Neural cell (in vitro differentiated cells): ENCODE measurements around the gene CASKIN2. TPM values are rescaled to one million over a fixed set of nuclear protein-coding genes. Genes with fewer than 3 reads are reported as not detected.

Source experiments
- H2AFZ ChIP-seq: fragments of 200-600, 300-800 bp; sonication (generic), shearing (Covaris generic); 2 replicates; pipeline ENCODE4 v1.6.0; 2014; ENCODE audit warnings: low read depth, mild to moderate bottlenecking, antibody characterized with exemption, low read length, moderate library complexity
- H3F3A ChIP-seq: fragments of 200-600 bp; shearing (Covaris generic); 2 replicates; pipeline ENCODE4 v1.6.1; 2016; ENCODE audit warnings: mild to moderate bottlenecking, moderate library complexity, mixed read lengths, antibody characterized with exemption, low read length; ENCODE audit not compliant: insufficient read depth, poor library complexity, severe bottlenecking
- H3K27ac ChIP-seq: fragments of 200-600, 300-800 bp; sonication (generic), shearing (Covaris generic); 2 replicates; pipeline ENCODE4 v1.5.1; 2014; ENCODE audit warnings: mild to moderate bottlenecking, low read length, moderate library complexity
- H3K27me3 ChIP-seq: fragments of 300-800, 200-600 bp; sonication (generic), shearing (Covaris generic); 2 replicates; pipeline ENCODE4 v1.6.0; 2014; ENCODE audit warnings: mild to moderate bottlenecking, low read depth, low read length, moderate library complexity; ENCODE audit not compliant: insufficient read depth
- H3K36me3 ChIP-seq: fragments of 300-800, 200-600 bp; sonication (generic), shearing (Covaris generic); 2 replicates; pipeline ENCODE4 v1.5.1; 2014; ENCODE audit warnings: mild to moderate bottlenecking, antibody characterized with exemption, low read length, moderate library complexity; ENCODE audit not compliant: insufficient read depth
- H3K4me2 ChIP-seq: fragments of 300-800, 200-600 bp; sonication (generic), shearing (Covaris generic); 2 replicates; pipeline ENCODE4 v1.6.0; 2014; ENCODE audit warnings: mild to moderate bottlenecking, low read length
- H3K4me3 ChIP-seq: fragments of 300-800, 200-600 bp; sonication (generic), shearing (Covaris generic); 2 replicates; pipeline ENCODE4 v1.5.1; 2014; ENCODE audit warnings: mild to moderate bottlenecking, low read length, moderate library complexity
- H3K79me2 ChIP-seq: fragments of 200-600 bp; shearing (Covaris generic); replicated peaks from 2 replicates; pipeline ENCODE4 v1.6.0; 2014; ENCODE audit warnings: mild to moderate bottlenecking, low read length, moderate library complexity; ENCODE audit not compliant: insufficient read depth
- H3K9ac ChIP-seq: fragments of 300-800, 200-600 bp; sonication (generic), shearing (Covaris generic); 2 replicates; pipeline ENCODE4 v1.6.1; 2016; ENCODE audit warnings: mild to moderate bottlenecking, low read length, mixed read lengths
- H3K9me2 ChIP-seq: fragments of 200-600 bp; shearing (Covaris generic); 2 replicates; pipeline ENCODE4 v1.6.1; 2016; ENCODE audit warnings: mild to moderate bottlenecking, low read length, mixed read lengths; ENCODE audit not compliant: insufficient read depth
- H3K9me3 ChIP-seq: fragments of 200-600, 300-800 bp; sonication (generic), shearing (Covaris generic); 2 replicates; pipeline ENCODE4 v1.6.1; 2016; ENCODE audit warnings: mild to moderate bottlenecking, mixed run types, low read length, moderate library complexity, mixed read lengths
- H4K20me1 ChIP-seq: fragments of 200-600 bp; shearing (Covaris generic); 2 replicates; pipeline ENCODE4 v1.6.1; 2016; ENCODE audit warnings: mild to moderate bottlenecking, mixed run types; ENCODE audit not compliant: insufficient read depth
- EP300 ChIP-seq: fragments of 450-650 bp; conservative IDR thresholded peaks from 2 replicates; pipeline ENCODE4 v1.6.1; 2014; ENCODE audit warnings: antibody characterized with exemption, mild to moderate bottlenecking, moderate library complexity; ENCODE audit not compliant: poor library complexity, severe bottlenecking
- EZH2 ChIP-seq: fragments of 200-600, 300-800 bp; shearing (Covaris generic), sonication (generic); IDR thresholded peaks from 2 replicates; pipeline ENCODE4 v1.6.1; 2014; ENCODE audit warnings: antibody characterized with exemption, low read length, borderline replicate concordance, mild to moderate bottlenecking; ENCODE audit not compliant: insufficient read depth, poor library complexity, severe bottlenecking
- MXI1 ChIP-seq: fragments of 450-650 bp; conservative IDR thresholded peaks from 2 replicates; pipeline ENCODE4 v1.6.1; 2014; ENCODE audit warnings: antibody characterized with exemption, mild to moderate bottlenecking; ENCODE audit not compliant: poor library complexity, severe bottlenecking
- POLR2AphosphoS5 ChIP-seq: IDR thresholded peaks from 2 replicates; pipeline ENCODE4 v1.6.1; 2012
- RAD21 ChIP-seq: fragments of 450-650 bp; conservative IDR thresholded peaks from 2 replicates; pipeline ENCODE4 v1.6.1; 2014; ENCODE audit warnings: antibody characterized with exemption, mild to moderate bottlenecking, moderate library complexity
- SMC3 ChIP-seq: fragments of 450-650 bp; conservative IDR thresholded peaks from 2 replicates; pipeline ENCODE4 v1.6.1; 2014; ENCODE audit warnings: antibody characterized with exemption, mild to moderate bottlenecking, moderate library complexity; ENCODE audit not compliant: poor library complexity
- TAF1 ChIP-seq: IDR thresholded peaks from 2 replicates; pipeline ENCODE4 v1.6.1; 2012; ENCODE audit warnings: low read depth
- polyA plus RNA-seq: library from polyadenylated mRNA; depleted of rRNA; stranded (reverse); fragments of >200 nt; gene quantifications from 2 replicates; pipeline ENCODE4 v1.2.3, GENCODE V29; 2014
- TF ChIP-seq, protein P1 (sequence below): IDR thresholded peaks from 2 replicates; pipeline ENCODE4 v1.6.1; 2012; ENCODE audit warnings: borderline replicate concordance
- TF ChIP-seq, protein P2 (sequence below): fragments of 450-650 bp; IDR thresholded peaks from 2 replicates; pipeline ENCODE4 v1.5.1; 2014; ENCODE audit warnings: antibody characterized with exemption, mild to moderate bottlenecking, moderate library complexity; ENCODE audit not compliant: poor library complexity, severe bottlenecking

The CASKIN2 gene
- polyA plus RNA-seq, 1 donor from 2014 or later = 2.8 TPM

DNA sequence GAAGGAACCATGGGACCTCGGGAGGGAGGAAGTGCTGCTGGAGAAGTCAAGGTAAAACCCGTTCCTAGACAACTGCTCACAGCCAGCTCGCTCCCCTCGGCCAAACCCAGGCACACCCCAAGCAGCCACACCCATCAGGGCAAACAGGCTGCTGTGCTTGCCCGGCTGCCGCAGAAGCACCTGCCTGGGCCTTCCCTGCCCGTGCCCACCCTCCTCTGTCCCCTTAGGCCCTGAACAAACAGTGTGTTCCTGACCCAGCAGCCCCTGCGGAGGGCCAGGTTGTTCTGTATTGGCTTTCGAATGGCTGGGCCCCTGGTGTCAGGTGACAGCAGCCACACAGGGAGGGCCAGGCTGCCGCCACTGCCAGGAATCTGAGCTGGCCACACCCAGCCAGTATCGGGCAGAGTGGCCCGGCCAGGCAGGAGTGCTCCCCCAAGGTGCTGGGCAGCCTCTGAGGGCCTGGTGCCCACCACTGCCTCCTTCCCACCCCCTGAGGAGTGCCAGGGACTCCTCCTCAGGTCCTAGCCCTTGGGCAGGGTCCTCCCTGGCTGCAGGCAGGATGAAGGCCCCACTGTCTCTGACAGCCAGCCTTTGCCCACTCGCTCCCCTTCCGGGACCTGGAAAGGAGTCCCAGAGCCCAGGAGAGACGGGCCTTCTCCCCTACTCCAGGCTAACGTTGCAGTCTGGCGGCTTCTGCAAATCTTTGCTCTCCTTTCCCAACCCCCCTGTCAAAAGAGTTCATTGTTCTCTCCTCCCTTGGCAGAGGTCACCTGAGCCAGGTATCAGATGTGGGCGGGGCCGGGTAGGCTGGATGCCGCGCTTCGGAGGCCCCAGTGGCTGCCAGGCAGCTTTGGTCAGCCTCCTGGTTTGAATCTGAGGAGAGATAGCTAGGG, 34.2 kb upstream of the CASKIN2 start:
- Histone ChIP-seq H4K20me1 (no peaks in the 10 kb centered on the region), H3K79me2 (no peaks in the 10 kb centered on the region), H3K36me3 (no peaks in the 10 kb centered on the region), H3K4me3 (no peak overlapping the region), H2AFZ (no peak overlapping the region), H3K9ac (no peak overlapping the region), H3K27me3 (no peaks in the 10 kb centered on the region), H3K9me3 (no peaks in the 10 kb centered on the region), H3K9me2 (no peaks in the 10 kb centered on the region), H3K4me2 (no peak overlapping the region), H3K27ac (no peak overlapping the region), H3F3A (no peaks in the 10 kb centered on the region)
- TF ChIP-seq TAF1 (no peak), MXI1 (no peak), POLR2AphosphoS5 (no peak), RAD21 (no peak), EP300 (no peak), SMC3 (no peak)
- TF ChIP-seq, protein P1, sequence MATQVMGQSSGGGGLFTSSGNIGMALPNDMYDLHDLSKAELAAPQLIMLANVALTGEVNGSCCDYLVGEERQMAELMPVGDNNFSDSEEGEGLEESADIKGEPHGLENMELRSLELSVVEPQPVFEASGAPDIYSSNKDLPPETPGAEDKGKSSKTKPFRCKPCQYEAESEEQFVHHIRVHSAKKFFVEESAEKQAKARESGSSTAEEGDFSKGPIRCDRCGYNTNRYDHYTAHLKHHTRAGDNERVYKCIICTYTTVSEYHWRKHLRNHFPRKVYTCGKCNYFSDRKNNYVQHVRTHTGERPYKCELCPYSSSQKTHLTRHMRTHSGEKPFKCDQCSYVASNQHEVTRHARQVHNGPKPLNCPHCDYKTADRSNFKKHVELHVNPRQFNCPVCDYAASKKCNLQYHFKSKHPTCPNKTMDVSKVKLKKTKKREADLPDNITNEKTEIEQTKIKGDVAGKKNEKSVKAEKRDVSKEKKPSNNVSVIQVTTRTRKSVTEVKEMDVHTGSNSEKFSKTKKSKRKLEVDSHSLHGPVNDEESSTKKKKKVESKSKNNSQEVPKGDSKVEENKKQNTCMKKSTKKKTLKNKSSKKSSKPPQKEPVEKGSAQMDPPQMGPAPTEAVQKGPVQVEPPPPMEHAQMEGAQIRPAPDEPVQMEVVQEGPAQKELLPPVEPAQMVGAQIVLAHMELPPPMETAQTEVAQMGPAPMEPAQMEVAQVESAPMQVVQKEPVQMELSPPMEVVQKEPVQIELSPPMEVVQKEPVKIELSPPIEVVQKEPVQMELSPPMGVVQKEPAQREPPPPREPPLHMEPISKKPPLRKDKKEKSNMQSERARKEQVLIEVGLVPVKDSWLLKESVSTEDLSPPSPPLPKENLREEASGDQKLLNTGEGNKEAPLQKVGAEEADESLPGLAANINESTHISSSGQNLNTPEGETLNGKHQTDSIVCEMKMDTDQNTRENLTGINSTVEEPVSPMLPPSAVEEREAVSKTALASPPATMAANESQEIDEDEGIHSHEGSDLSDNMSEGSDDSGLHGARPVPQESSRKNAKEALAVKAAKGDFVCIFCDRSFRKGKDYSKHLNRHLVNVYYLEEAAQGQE = no peak
- TF ChIP-seq, protein P2, sequence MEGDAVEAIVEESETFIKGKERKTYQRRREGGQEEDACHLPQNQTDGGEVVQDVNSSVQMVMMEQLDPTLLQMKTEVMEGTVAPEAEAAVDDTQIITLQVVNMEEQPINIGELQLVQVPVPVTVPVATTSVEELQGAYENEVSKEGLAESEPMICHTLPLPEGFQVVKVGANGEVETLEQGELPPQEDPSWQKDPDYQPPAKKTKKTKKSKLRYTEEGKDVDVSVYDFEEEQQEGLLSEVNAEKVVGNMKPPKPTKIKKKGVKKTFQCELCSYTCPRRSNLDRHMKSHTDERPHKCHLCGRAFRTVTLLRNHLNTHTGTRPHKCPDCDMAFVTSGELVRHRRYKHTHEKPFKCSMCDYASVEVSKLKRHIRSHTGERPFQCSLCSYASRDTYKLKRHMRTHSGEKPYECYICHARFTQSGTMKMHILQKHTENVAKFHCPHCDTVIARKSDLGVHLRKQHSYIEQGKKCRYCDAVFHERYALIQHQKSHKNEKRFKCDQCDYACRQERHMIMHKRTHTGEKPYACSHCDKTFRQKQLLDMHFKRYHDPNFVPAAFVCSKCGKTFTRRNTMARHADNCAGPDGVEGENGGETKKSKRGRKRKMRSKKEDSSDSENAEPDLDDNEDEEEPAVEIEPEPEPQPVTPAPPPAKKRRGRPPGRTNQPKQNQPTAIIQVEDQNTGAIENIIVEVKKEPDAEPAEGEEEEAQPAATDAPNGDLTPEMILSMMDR = no peak

DNA sequence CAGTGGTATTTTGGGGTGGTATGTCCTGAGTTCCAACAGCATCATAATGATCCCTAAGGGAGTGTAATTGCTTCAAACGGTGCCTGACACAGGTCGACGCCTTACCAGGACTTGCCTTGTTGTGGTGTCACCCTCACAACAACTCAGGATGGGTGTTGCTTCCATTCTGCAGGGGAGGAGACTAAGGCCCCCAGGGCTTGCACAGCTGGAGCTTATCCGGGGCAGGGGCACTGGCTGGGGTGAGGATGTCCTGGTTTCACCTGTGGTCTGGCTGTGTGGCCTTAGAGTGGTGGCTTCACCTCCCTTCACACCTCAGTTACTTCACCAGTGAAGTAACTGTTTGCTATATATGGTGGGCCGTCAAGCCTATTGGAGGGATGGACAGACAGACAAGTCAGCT, 33.5 kb upstream of the CASKIN2 start:
- no peak for TF ChIP-seq SMC3
- TF ChIP-seq EZH2 = no peak
- TF ChIP-seq RAD21 = no peak
- no peak for TF ChIP-seq POLR2AphosphoS5
- TF ChIP-seq TAF1 = no peak
- no peak for TF ChIP-seq EP300
- TF ChIP-seq, protein P1 = no peak
- TF ChIP-seq, protein P2 = no peak
- no peak for TF ChIP-seq MXI1
- H3K27ac ChIP-seq = no peak overlapping the region
- no peaks in the 10 kb centered on the region for H3K27me3 ChIP-seq
- H3K4me3 ChIP-seq = no peak overlapping the region
- H2AFZ ChIP-seq = no peak overlapping the region
- no peak overlapping the region for H3K9ac ChIP-seq
- H4K20me1 ChIP-seq = no peaks in the 10 kb centered on the region
- H3K4me2 ChIP-seq = no peak overlapping the region
- no peaks in the 10 kb centered on the region for H3K79me2 ChIP-seq
- no peaks in the 10 kb centered on the region for H3K36me3 ChIP-seq
- no peaks in the 10 kb centered on the region for H3K9me3 ChIP-seq
- no peaks in the 10 kb centered on the region for H3K9me2 ChIP-seq
- H3F3A ChIP-seq = no peaks in the 10 kb centered on the region
